CD4-positive, alpha-beta memory T cell (primary cell): ENCODE data around the gene ACOXL. TPM values are rescaled to one million over a fixed set of nuclear protein-coding genes. Genes with fewer than 3 reads are reported as not detected.

Source experiments
- CTCF ChIA-PET: fragments of 350-600 bp; sonication (Branson Sonifier 250); formaldehyde crosslinking; loops from one replicate; lab custom pipeline; 2021; ENCODE audit warnings: inconsistent platforms; ENCODE audit not compliant: partially characterized antibody; lab: Charles Lee
- POLR2A ChIA-PET: fragments of 350-600 bp; sonication (Branson Sonifier 250); formaldehyde crosslinking; loops from one replicate; lab custom pipeline; 2021; ENCODE audit not compliant: partially characterized antibody; lab: Charles Lee
- DNase-seq, 5 donors: peaks; one replicate each; pipeline versions ENCODE4 v3.0.0 to v3.0.0-alpha.2; 2020 to 2022; ENCODE audit warnings: mixed read lengths in 1 of 5
- H3K27ac ChIP-seq: one replicate; pipeline ENCODE4 v1.7.0; 2013; ENCODE audit warnings: low read depth, low read length
- H3K27me3 ChIP-seq: 2 replicates; pipeline ENCODE4 v1.7.0; 2013; ENCODE audit warnings: mild to moderate bottlenecking, low read length, moderate library complexity; ENCODE audit not compliant: insufficient read depth
- H3K36me3 ChIP-seq: 2 replicates; pipeline ENCODE4 v1.7.0; 2013; ENCODE audit warnings: mild to moderate bottlenecking, low read length, moderate library complexity; ENCODE audit not compliant: insufficient read depth
- H3K4me1 ChIP-seq: 2 replicates; pipeline ENCODE4 v1.7.0; 2013; ENCODE audit warnings: mild to moderate bottlenecking, low read length, moderate library complexity; ENCODE audit not compliant: insufficient read depth
- H3K4me3 ChIP-seq, 2 donors: one replicate each; pipeline ENCODE4 v1.7.0; 2013; ENCODE audit warnings: low read length in 2 of 2, mild to moderate bottlenecking in 1 of 2
- H3K9me3 ChIP-seq, 2 donors: one replicate each; pipeline ENCODE4 v1.7.0; 2013; ENCODE audit warnings: low read length in 2 of 2, control low read depth in 1 of 2; ENCODE audit not compliant: control insufficient read depth in 1 of 2
- H3K27ac Mint-ChIP-seq, 7 donors: one replicate each; pipeline ENCODE4 v1.8.0; 2020 to 2021; ENCODE audit warnings: mixed read lengths in 7 of 7, mild to moderate bottlenecking in 6 of 7, inconsistent platforms in 3 of 7, moderate library complexity in 3 of 7
- H3K27me3 Mint-ChIP-seq, 2 donors: one replicate each; pipeline ENCODE4 v1.8.0; 2020 to 2021; ENCODE audit warnings: mixed read lengths in 2 of 2
- H3K36me3 Mint-ChIP-seq, 2 donors: one replicate each; pipeline ENCODE4 v1.8.0; 2020 to 2021; ENCODE audit warnings: mixed read lengths in 2 of 2, inconsistent platforms in 1 of 2, mild to moderate bottlenecking in 1 of 2
- H3K4me1 Mint-ChIP-seq, 4 donors: one replicate each; pipeline ENCODE4 v1.8.0; 2020 to 2021; ENCODE audit warnings: mixed read lengths in 4 of 4, mild to moderate bottlenecking in 1 of 4
- H3K4me3 Mint-ChIP-seq, 8 donors: one replicate each; pipeline ENCODE4 v1.8.0; 2020 to 2021; ENCODE audit warnings: mixed read lengths in 8 of 8, mild to moderate bottlenecking in 7 of 8, moderate library complexity in 6 of 8, inconsistent platforms in 3 of 8
- H3K9me3 Mint-ChIP-seq, 8 donors: one replicate each; pipeline ENCODE4 v1.8.0; 2020 to 2021; ENCODE audit warnings: mixed read lengths in 8 of 8, mild to moderate bottlenecking in 5 of 8, inconsistent platforms in 3 of 8, moderate library complexity in 1 of 8
- intact Hi-C: fragments of 100-400 bp; cut with micrococcal nuclease; formaldehyde crosslinking; loops from one replicate; pipeline ENCODE4 v1.15.1; 2023
- polyA plus RNA-seq, 2 donors: library from polyadenylated mRNA; unstranded; fragments of 300-500 nt; fragmentation: Illumina TruSeq; gene quantifications; one replicate each; pipeline ENCODE4 v1.2.3, GENCODE V29; 2021
- total RNA-seq, 2 experiments: library from RNA; stranded (reverse); gene quantifications; one replicate each; pipeline ENCODE4 v1.2.3, GENCODE V29; 2021

The ACOXL gene
- total and polyA plus RNA-seq, 4 experiments from 2014 or later, result not detected

DNA sequence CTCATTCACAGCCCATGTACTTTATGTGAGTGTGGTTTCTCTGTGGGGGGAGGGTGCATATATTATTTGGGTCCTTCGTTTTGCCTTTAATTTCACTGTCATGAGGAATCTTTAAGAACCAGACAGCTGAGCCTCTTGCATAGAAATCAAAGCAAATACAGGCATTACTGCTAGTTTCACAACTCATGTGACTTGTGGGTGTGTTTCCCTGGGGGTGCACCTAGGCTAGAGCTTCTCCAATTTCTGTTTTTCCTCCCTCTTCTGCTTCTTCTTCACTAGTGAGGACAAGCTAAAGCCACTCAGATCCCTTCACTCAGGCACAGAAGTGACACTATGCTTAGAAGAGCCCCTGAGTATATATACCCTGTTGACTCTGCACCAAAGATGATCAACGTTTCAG, 131.4 kb downstream of the ACOXL start:
- Histone ChIP-seq H3K4me3 (no peak overlapping the region), H3K4me1 (peaks cover 43% of the 10 kb centered on the region), H3K9me3 (no peaks in the 10 kb centered on the region), H3K27me3 (no peaks in the 10 kb centered on the region), H3K27ac (no peak overlapping the region), H3K36me3 (no peaks in the 10 kb centered on the region)
- no peaks in the 10 kb centered on the region for H3K36me3 Mint-ChIP-seq
- H3K27ac Mint-ChIP-seq, result no peak overlapping the region
- POLR2A ChIA-PET, result no interaction called here
- CTCF ChIA-PET, result interaction anchor here (1.1 kb wide), 1 partner anchor 10 kb away, joined by 3 read pairs; no protein-coding TSS in a partner anchor
- intact Hi-C loops, result no loop called here
- no peak overlapping the region for H3K4me3 Mint-ChIP-seq
- no peak for DNase-seq
- peaks cover 24 to 49% (median 36%) of the 10 kb centered on the region in 4 donors for H3K4me1 Mint-ChIP-seq
- H3K9me3 Mint-ChIP-seq, result no peaks in the 10 kb centered on the region
- peaks cover 3 to 6% of the 10 kb centered on the region in 2 donors for H3K27me3 Mint-ChIP-seq

DNA sequence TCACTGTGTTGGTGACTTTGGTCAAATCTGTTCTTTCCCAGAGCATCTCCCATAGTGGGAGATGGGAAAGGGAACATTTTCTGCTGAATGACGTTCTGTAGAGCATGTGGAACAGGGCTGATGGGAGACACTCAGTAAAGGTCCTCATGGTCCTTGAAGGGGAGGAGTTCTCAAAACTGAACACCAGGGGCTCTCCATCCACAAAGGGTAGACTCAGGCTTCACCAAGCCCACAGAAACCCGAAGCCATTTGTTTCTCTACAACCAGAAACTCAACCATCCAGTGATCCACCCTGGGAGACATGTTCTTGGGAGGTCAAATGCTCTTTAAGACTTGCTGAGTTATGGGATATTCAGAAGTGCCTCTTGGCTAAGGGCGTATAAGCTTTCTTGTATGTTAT, 131.8 kb downstream of the ACOXL start:
- DNase-seq, result no peak
- Histone ChIP-seq H3K4me1 (peaks cover 39% of the 10 kb centered on the region), H3K27me3 (no peaks in the 10 kb centered on the region), H3K4me3 (no peak overlapping the region), H3K36me3 (no peaks in the 10 kb centered on the region), H3K9me3 (no peaks in the 10 kb centered on the region), H3K27ac (no peak overlapping the region)
- ChIA-PET CTCF (interaction anchor here (1.1 kb wide), 1 partner anchor 11 kb away, joined by 3 read pairs; no protein-coding TSS in a partner anchor), POLR2A (no interaction called here)
- Mint-ChIP-seq H3K27me3 (peaks cover 3 to 4% of the 10 kb centered on the region in 2 donors), H3K4me1 (peaks cover 20 to 44% (median 31%) of the 10 kb centered on the region in 4 donors), H3K4me3 (no peak overlapping the region), H3K9me3 (no peaks in the 10 kb centered on the region), H3K36me3 (no peaks in the 10 kb centered on the region), H3K27ac (no peak overlapping the region)
- intact Hi-C loops, result no loop called here

DNA sequence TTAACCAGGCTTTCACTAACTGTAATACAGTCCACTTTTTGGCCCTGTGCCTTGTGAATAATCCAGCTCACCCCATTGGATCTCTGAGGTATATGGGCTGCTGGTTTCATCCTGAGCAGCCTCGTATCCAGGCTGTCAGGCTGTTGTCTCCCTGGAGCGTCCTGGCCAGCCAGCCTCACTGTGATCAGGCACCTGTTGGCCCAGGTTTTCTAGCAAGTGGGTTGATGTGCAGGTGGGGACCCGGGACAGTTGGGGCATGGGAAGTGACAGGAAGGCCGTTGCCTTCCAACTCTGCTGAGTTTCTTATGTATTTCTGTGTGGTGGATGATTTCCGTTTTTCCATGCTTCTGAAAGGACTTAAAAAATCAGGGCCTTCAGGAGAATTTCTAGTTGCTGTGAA, 132.4 kb downstream of the ACOXL start:
- Histone ChIP-seq H3K27ac (no peak overlapping the region), H3K9me3 (no peaks in the 10 kb centered on the region), H3K27me3 (no peaks in the 10 kb centered on the region), H3K36me3 (no peaks in the 10 kb centered on the region), H3K4me1 (peaks cover 33% of the 10 kb centered on the region), H3K4me3 (no peak overlapping the region)
- POLR2A ChIA-PET, result no interaction called here
- no peaks in the 10 kb centered on the region for H3K36me3 Mint-ChIP-seq
- no peak for DNase-seq
- H3K4me1 Mint-ChIP-seq, result peaks cover 16 to 41% (median 27%) of the 10 kb centered on the region in 4 donors
- peak overlapping the region in 5 of 7 donors; percentile 48 to 85 (median 75) for H3K27ac Mint-ChIP-seq
- H3K27me3 Mint-ChIP-seq, result peaks cover 2 to 3% of the 10 kb centered on the region in 2 donors
- H3K4me3 Mint-ChIP-seq, result peak overlapping the region in 7 of 8 donors; percentile 33 to 74 (median 53)
- intact Hi-C loops, result no loop called here
- no peaks in the 10 kb centered on the region for H3K9me3 Mint-ChIP-seq
- CTCF ChIA-PET, result no interaction called here

DNA sequence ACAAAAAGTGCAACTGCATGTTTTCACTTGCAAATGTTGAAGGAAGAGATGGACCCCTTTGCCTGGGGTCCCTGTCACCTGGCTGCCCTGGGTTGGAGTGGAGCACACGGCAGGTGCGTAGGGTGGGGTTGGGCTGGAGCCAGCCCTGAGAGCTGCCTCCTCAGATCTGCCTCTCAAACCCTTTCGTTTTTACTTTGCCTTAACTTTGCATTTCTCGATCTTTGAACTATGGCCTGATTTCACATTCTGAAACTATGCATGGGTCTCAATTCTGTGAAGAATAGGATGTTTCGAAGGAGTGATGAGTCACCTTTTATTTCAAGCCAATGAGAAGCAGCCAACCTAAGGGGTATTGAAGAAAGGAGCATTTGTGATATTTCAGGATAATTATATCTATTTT, 132.8 kb downstream of the ACOXL start:
- ChIA-PET CTCF (interaction anchor here (1.1 kb wide), 1 partner anchor 12 kb away, joined by 3 read pairs; no protein-coding TSS in a partner anchor), POLR2A (no interaction called here)
- Mint-ChIP-seq H3K27ac (peak overlapping the region in 5 of 7 donors; percentile 48 to 85 (median 75)), H3K4me1 (peaks cover 14 to 41% (median 24%) of the 10 kb centered on the region in 4 donors), H3K9me3 (no peaks in the 10 kb centered on the region), H3K4me3 (peak overlapping the region in 7 of 8 donors; percentile 33 to 74 (median 53)), H3K36me3 (no peaks in the 10 kb centered on the region), H3K27me3 (peaks cover 2 to 3% of the 10 kb centered on the region in 2 donors)
- no peak for DNase-seq
- H3K4me3 ChIP-seq, result no peak overlapping the region
- intact Hi-C loops, result no loop called here
- no peaks in the 10 kb centered on the region for H3K27me3 ChIP-seq
- H3K9me3 ChIP-seq, result no peaks in the 10 kb centered on the region
- no peak overlapping the region for H3K27ac ChIP-seq
- no peaks in the 10 kb centered on the region for H3K36me3 ChIP-seq
- H3K4me1 ChIP-seq, result peaks cover 29% of the 10 kb centered on the region

DNA sequence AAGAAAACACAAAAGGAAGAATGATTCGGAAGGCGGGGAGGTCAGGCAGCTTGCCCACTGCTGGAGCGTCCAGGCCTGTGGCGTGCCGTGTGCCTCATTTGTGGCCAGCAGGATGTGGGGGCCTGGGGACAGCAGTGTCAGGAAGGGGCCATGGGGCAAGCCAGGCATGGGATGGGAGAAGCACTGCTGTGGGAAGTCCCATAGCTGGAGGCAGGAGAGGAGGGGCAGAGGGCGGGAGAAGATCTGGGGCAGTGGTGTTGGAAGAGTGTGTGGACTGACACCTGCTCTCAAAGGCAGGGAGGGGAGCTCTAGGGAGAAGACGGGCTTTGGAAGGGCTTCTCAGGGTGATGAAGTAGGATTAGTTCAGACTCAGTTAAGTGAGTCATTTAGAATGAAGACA, 133.7 kb downstream of the ACOXL start:
- intact Hi-C loops, result no loop called here
- H3K36me3 Mint-ChIP-seq, result no peaks in the 10 kb centered on the region
- CTCF ChIA-PET, result interaction anchor here (1.1 to 1.2 kb wide), 2 partner anchors 13 to 25 kb away, joined by 3 read pairs; no protein-coding TSS in a partner anchor

DNA sequence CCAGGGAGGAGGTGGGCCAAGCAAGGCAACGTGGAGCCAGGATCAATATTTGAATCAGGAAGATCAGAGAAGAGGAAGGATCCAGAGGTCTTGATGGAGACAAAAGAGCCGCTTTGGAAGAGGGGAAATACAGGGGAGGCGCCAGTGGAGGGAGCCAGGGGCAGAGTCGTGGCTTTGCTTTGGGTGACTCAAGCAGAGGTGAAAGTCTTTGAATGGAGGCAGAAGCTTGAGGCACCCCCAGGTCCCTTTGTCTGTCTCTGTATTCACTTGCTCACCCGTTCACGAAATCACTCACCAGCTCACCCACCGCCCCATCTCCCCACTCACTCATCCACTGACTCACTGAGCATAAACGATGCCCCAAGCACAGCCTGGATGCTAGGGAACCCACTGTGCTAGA, 134.1 kb downstream of the ACOXL start:
- H3K27me3 ChIP-seq, result no peaks in the 10 kb centered on the region
- H3K4me3 ChIP-seq, result no peak overlapping the region
- no peak overlapping the region for H3K27ac ChIP-seq
- Mint-ChIP-seq H3K27ac (no peak overlapping the region), H3K4me3 (no peak overlapping the region), H3K4me1 (peaks cover 10 to 33% (median 16%) of the 10 kb centered on the region in 4 donors), H3K9me3 (no peaks in the 10 kb centered on the region), H3K27me3 (peaks cover 0 to under 1% of the 10 kb centered on the region in 2 donors), H3K36me3 (no peaks in the 10 kb centered on the region)
- ChIA-PET POLR2A (no interaction called here), CTCF (interaction anchor here (1.2 kb wide), 1 partner anchor 26 kb away, joined by 3 read pairs; no protein-coding TSS in a partner anchor)
- no peaks in the 10 kb centered on the region for H3K36me3 ChIP-seq
- intact Hi-C loops, result no loop called here
- no peaks in the 10 kb centered on the region for H3K9me3 ChIP-seq
- no peak for DNase-seq
- peaks cover 16% of the 10 kb centered on the region for H3K4me1 ChIP-seq

More for the DNA sequence above, 133.7 kb downstream of the ACOXL start:
- DNase-seq, result no peak
- H3K27me3 Mint-ChIP-seq, result peaks cover 0 to 2% of the 10 kb centered on the region in 2 donors
- Histone ChIP-seq H3K4me1 (peaks cover 20% of the 10 kb centered on the region), H3K4me3 (no peak overlapping the region), H3K36me3 (no peaks in the 10 kb centered on the region), H3K27ac (no peak overlapping the region), H3K9me3 (no peaks in the 10 kb centered on the region), H3K27me3 (no peaks in the 10 kb centered on the region)
- no peak overlapping the region for H3K27ac Mint-ChIP-seq
- H3K4me3 Mint-ChIP-seq, result no peak overlapping the region
- POLR2A ChIA-PET, result no interaction called here
- H3K4me1 Mint-ChIP-seq, result peaks cover 10 to 33% (median 16%) of the 10 kb centered on the region in 4 donors
- no peaks in the 10 kb centered on the region for H3K9me3 Mint-ChIP-seq

DNA sequence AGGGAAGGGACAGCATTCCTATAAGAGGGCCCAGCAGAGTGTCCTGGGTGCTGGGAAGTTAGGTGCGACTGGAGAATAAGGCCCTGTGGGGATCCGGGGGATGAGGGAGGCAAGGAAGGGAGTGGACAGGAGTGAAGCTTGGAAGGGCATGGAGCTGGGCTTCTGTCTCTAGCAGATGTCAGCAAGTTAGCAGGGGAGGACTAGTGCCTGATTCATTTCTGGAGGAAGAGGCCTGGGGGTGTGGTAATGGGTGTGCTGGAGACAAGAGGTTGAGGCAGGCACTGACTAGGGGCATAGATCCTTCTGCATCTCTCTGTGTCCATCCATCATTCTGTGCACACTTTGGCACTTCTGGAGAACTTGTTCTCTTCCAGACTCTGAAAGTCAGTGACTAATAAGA, 134.7 kb downstream of the ACOXL start:
- H3K27me3 Mint-ChIP-seq, result no peaks in the 10 kb centered on the region
- intact Hi-C loops, result no loop called here

More for the DNA sequence above, 134.7 kb downstream of the ACOXL start:
- Mint-ChIP-seq H3K36me3 (no peaks in the 10 kb centered on the region), H3K27ac (peak overlapping the region in 1 of 7 donors; percentile 42), H3K4me3 (peak overlapping the region in 1 of 8 donors; percentile 6), H3K9me3 (no peaks in the 10 kb centered on the region), H3K4me1 (peaks cover 10 to 33% (median 16%) of the 10 kb centered on the region in 4 donors)
- ChIA-PET POLR2A (no interaction called here), CTCF (interaction anchor here (1.2 kb wide), 1 partner anchor 26 kb away, joined by 3 read pairs; no protein-coding TSS in a partner anchor)
- no peak for DNase-seq
- H3K27me3 ChIP-seq, result no peaks in the 10 kb centered on the region
- H3K4me3 ChIP-seq, result no peak overlapping the region
- H3K27ac ChIP-seq, result no peak overlapping the region
- H3K4me1 ChIP-seq, result peaks cover 16% of the 10 kb centered on the region
- H3K36me3 ChIP-seq, result no peaks in the 10 kb centered on the region
- no peaks in the 10 kb centered on the region for H3K9me3 ChIP-seq
